IPS DF 6.9 (cell line): Measurements from ENCODE around the gene SELE.
"Not testable (repeated sequence)": the region's sequence is repeated elsewhere in the genome, so short reads cannot be mapped to it uniquely, and the experiment has no call there.

Experiments used
- DNase-seq: peaks from one replicate; pipeline ENCODE4 v3.0.0-alpha.2; 2013; ENCODE audit warnings: low read depth, low spot score
- H3K27ac ChIP-seq: one replicate; pipeline ENCODE4 v1.5.1; 2013; ENCODE audit warnings: low read length, control low read depth
- H3K27me3 ChIP-seq: 2 replicates; pipeline ENCODE4 v1.6.1; 2013; ENCODE audit warnings: mild to moderate bottlenecking, low read length; ENCODE audit not compliant: control insufficient read depth, insufficient read depth
- H3K36me3 ChIP-seq: 2 replicates; pipeline ENCODE4 v1.6.1; 2013; ENCODE audit warnings: low read length; ENCODE audit not compliant: control insufficient read depth, insufficient read depth
- H3K4me1 ChIP-seq: 2 replicates; pipeline ENCODE4 v1.6.1; 2013; ENCODE audit warnings: low read length; ENCODE audit not compliant: control insufficient read depth, insufficient read depth
- H3K4me3 ChIP-seq: 2 replicates; pipeline ENCODE4 v1.5.1; 2013; ENCODE audit warnings: mild to moderate bottlenecking, low read length
- H3K9me3 ChIP-seq: 2 replicates; pipeline ENCODE4 v1.6.1; 2013; ENCODE audit warnings: low read length, inconsistent platforms; ENCODE audit not compliant: control insufficient read depth, insufficient read depth
- WGBS: extraction: QIAGEN DNeasy Blood & Tissue Kit; methylation state at CpG from one replicate; pipeline ENCODE4 v1.1.7; 2013; ENCODE audit warnings: mixed read lengths, missing lambda C conversion rate; ENCODE audit not compliant: insufficient read length, insufficient coverage; 5-methylcytosine and 5-hydroxymethylcytosine counted together

Gene SELE

DNA sequence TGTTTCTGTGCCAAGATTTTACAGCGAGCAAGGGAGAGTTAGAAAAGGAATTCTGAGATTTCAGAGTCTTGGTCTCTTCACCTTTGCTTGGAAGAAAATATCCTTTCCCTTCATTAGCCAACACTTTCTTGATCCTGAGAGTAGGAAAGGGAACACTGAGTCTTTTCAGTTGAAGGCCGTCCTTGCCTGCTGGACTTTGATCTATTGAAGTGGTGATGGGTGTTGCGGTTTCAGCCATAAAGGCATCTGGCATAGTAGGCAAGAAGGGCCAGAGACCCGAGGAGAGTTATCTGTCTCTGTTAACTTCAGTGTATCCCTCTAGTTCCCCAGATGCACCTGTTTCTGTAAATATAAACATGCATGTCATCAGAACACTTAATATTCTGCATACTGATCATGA is 9.7 kb downstream of the SELE start:
- no peak overlapping the region for H3K27ac ChIP-seq
- H3K27me3 ChIP-seq: no peaks in the 10 kb centered on the region
- WGBS: no CpG with 5 or more reads among the region's 4 CpGs
- H3K9me3 ChIP-seq: no peaks in the 10 kb centered on the region
- no peak for DNase-seq
- no peak overlapping the region for H3K4me3 ChIP-seq
- H3K4me1 ChIP-seq: no peaks in the 10 kb centered on the region
- no peaks in the 10 kb centered on the region for H3K36me3 ChIP-seq

DNA sequence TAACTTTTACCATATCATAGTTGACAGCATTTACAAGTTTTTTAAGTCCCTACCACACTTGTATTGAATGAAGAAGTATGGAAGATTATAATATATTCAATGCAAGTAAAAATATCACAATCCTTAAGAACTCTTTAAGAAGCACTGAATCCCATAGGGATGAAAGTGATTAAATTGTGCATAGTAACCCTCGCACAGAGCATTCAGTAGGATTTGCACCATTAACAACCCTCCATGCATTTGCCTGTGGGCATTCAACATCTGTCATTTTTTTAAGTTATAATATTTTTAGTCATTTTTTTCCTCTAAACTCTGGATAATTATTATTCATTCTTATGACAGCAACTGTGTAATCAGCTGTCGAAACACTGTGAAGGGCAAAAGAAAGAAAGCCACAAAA is 10.1 kb downstream of the SELE start:
- Histone ChIP-seq H3K27me3 (no peaks in the 10 kb centered on the region), H3K4me1 (no peaks in the 10 kb centered on the region), H3K9me3 (no peaks in the 10 kb centered on the region), H3K4me3 (no peak overlapping the region), H3K27ac (no peak overlapping the region), H3K36me3 (no peaks in the 10 kb centered on the region)
- no peak for DNase-seq
- WGBS: no CpG with 5 or more reads among the region's 2 CpGs

DNA sequence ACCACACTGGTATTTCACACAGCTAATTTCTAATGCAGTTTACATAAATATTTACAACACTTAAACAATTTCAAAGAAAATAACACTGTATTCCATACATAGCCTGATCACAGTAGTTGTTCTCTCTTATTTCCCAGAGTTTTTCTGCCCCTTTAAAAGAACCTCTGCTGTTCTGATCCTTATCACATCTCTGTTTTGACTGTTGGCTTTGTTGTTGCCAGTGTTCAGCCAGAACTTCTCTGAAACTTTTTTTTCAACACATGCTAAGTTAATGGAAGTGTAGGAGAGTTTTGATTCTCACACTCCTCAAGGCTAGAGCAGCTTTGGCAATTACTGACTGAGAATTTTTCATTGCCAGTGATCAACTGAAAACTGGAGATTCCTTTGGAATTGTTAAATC is 11.1 kb downstream of the SELE start:
- DNase-seq: no peak
- no peaks in the 10 kb centered on the region for H3K36me3 ChIP-seq
- H3K4me3 ChIP-seq: no peak overlapping the region
- H3K27ac ChIP-seq: no peak overlapping the region
- no peaks in the 10 kb centered on the region for H3K27me3 ChIP-seq
- no peaks in the 10 kb centered on the region for H3K4me1 ChIP-seq
- no peaks in the 10 kb centered on the region for H3K9me3 ChIP-seq

DNA sequence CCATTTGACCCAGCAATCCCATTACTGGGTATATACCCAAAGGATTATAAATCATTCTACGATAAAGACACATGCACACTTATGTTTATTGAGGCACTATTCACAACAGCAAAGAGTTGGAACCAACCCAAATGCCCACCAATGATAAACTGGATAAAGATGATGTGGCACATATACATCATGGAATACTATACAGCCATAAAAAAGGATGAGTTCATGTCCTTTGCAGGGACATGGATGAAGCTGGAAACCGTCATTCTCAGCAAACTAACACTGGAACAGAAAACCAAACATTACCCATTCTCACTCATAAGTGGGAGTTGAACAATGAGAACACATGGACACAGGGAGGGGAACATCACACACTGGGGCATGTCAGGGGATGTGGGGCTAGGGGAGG is 18.8 kb downstream of the SELE start:
- not testable (repeated sequence) for H3K4me1 ChIP-seq, H3K36me3 ChIP-seq, H3K9me3 ChIP-seq, H3K4me3 ChIP-seq, H3K27ac ChIP-seq, DNase-seq, H3K27me3 ChIP-seq
- WGBS: no CpG with 5 or more reads among the region's 2 CpGs

DNA sequence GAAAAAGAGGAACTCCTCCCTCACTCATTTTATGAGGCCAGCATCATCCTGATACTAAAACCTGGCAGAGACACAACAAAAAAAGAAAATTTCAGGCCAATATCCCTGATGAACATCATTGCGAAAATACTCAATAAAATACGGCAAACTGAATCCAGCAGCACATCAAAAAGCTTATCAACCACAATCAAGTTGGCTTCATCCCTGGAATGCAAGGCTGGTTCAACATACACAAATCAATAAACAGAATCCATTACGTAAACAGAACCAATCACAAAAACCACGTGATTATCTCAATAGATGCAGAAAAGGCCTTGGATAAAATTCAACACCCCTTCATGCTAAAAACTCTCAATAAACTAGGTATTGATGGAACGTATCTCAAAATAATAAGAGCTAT is 20.8 kb downstream of the SELE start:
- H3K4me3 ChIP-seq, H3K27me3 ChIP-seq, H3K9me3 ChIP-seq, H3K4me1 ChIP-seq, H3K27ac ChIP-seq, H3K36me3 ChIP-seq, DNase-seq: not testable (repeated sequence)
- WGBS: no CpG with 5 or more reads among the region's 5 CpGs

DNA sequence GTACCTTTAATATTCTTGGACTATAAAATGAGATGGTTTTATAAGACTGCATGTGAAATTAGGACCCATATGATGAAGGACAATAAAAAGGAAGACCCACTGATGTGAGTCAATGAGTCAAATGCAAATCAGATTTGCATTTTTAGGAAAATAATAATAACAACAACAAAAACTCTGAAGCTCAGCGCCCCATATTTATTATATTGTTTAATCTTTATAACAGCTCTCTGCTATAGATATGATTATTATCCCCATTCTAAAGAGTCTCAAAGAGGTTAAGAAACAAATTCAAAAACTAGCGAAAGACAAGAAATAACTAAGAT is 21.6 kb downstream of the SELE start:
- no peak overlapping the region for H3K27ac ChIP-seq
- no CpG with 5 or more reads among the region's 2 CpGs for WGBS
- H3K36me3 ChIP-seq: no peaks in the 10 kb centered on the region
- H3K27me3 ChIP-seq: no peaks in the 10 kb centered on the region
- no peak for DNase-seq
- H3K9me3 ChIP-seq: no peaks in the 10 kb centered on the region
- H3K4me1 ChIP-seq: no peaks in the 10 kb centered on the region
- H3K4me3 ChIP-seq: no peak overlapping the region

DNA sequence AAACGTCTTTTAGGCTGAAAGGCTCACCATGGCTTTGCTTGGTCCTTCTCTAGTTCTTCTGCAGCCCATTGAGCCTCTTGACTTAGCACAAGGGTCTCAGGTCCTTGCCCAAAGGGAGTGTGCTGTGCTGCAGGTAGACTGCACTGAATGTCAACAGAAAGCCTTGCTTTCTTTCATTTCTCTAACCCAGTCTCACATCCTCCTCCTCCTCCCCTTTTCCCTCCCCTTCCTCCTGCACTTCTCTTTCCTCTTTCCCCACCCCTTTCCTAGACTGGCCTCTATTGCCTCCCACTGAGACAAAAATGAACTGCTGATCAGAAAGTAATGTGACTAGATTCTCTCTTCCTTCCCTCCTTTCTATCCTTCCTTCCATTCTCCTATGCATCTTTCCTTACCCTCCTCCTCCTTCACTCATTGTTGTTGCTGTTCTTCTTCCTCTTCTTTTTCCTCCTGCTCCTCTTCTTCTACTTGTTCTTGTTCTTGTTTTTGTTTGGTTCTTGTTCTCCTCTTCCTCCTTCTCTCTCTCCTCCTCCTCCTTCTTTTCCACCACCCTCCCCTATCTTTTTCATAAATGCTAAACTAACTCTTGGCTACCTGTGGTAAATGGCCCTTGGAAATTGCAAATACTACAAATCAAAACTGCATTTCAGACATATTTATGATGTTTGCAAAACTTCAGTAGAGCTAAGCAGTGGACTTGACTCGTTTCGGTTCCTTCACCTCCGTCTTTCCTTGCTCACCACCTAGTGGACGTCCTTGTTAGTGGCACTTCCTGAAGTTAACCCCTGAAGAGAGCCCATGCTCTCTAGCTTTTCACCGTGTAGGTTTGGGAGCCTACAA is 22.2 kb downstream of the SELE start, which contains the start of gene SELL:
Gene SELL (minus strand): TSS at position 152 of the 840 bp plus-strand sequence. CDS start 122 bp downstream, at position 30.
- peak; percentile 60 for DNase-seq
- H3K36me3 ChIP-seq: no peaks in the 10 kb centered on the region
- WGBS: no CpG with 5 or more reads among the region's 6 CpGs
- H3K27me3 ChIP-seq: no peaks in the 10 kb centered on the region
- no peaks in the 10 kb centered on the region for H3K4me1 ChIP-seq
- H3K9me3 ChIP-seq: no peaks in the 10 kb centered on the region
- no peak within 1 kb of the TSS for H3K4me3 ChIP-seq
- no peak within 1 kb of the TSS for H3K27ac ChIP-seq

DNA sequence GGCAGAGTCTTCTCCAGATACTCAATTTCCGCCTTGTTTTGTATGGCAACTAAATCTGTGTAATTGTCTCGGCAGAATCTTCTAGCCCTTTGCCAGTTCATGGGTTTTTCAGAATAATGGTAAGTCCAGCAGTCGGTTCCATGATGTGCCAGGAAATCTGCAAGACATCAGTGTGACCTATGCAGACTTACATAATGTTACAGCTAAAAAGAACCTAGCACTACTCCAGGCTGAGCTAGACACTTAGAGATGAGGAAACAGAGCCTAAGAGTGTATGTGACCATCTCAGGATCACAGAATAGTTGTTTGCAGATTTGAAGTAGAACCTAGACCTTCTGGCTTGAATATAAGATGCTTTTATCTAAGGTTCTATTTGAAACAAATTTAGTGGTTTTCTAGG is 25.2 kb downstream of the SELE start:
- H3K4me3 ChIP-seq: no peak overlapping the region

DNA sequence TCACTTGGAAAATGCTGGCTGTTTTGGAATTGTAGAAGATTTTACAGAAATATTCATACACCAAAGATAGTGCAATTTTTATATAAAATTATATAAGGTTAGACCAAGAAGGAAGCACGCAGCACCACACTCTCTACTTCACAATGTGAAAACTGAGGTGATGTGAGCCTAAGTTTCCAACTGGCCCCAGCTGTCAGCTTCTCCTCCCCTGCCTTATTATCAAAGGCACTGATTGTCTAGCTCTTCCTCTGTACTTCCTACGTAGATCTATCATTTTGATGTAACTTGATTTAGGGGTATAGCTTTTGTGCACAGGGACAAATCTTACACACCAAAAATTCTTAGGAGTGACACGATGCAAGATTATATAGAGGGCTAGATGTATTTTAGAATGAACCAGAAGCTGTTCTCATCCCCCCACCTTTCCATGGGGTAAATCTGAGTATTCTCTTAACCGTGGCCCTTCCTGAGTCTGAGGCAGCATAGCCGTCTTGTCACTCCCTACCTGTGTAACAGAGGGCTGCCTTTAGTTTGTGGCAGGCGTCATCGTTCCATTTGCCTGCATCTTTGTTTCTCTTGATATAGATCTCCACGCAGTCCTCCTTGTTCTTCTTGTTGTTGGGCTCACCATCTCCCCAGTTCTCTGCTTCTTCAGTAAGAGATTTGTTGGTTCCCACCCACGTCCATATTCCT is 25.8 kb downstream of the SELE start:
- no peaks in the 10 kb centered on the region for H3K36me3 ChIP-seq

More for the DNA sequence above, 25.2 kb downstream of the SELE start:
- no peak overlapping the region for H3K27ac ChIP-seq
- H3K27me3 ChIP-seq: no peaks in the 10 kb centered on the region
- no peak for DNase-seq
- H3K9me3 ChIP-seq: no peaks in the 10 kb centered on the region
- no peaks in the 10 kb centered on the region for H3K36me3 ChIP-seq
- H3K4me1 ChIP-seq: no peaks in the 10 kb centered on the region
- WGBS: no CpG with 5 or more reads among the region's 3 CpGs

DNA sequence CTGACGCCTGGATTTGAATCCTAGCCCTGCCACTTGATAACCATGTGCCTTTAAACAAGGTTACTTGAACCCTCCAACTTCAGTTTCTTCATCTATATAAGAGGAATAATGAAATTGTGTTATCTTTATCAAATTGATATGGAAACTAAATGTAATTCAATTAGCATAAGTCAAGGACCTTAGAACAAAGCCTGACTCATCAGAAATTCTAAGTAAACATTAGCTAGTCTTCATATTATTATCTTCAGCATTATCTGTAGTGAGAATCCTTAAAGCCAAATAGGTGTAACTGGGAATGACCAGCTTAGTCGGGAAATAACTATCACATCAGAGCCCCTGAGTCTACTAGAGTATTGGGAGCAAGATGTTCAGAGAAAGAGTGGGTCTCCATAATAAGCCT is 29.1 kb downstream of the SELE start:
- H3K27ac ChIP-seq: no peak overlapping the region
- WGBS: no CpG with 5 or more reads among the region's 2 CpGs
- no peaks in the 10 kb centered on the region for H3K4me1 ChIP-seq

More for the DNA sequence above, 25.8 kb downstream of the SELE start:
- Histone ChIP-seq H3K4me1 (no peaks in the 10 kb centered on the region), H3K27me3 (peaks cover 1% of the 10 kb centered on the region; the same call in 1 of the 2 replicates), H3K27ac (no peak overlapping the region), H3K9me3 (no peaks in the 10 kb centered on the region), H3K4me3 (no peak overlapping the region)
- DNase-seq: no peak
- no CpG with 5 or more reads among the region's 9 CpGs for whole genome bisulfite sequencing

More for the DNA sequence above, 29.1 kb downstream of the SELE start:
- Histone ChIP-seq H3K4me3 (no peak overlapping the region), H3K9me3 (no peaks in the 10 kb centered on the region), H3K27me3 (peaks cover 1% of the 10 kb centered on the region; the same call in 1 of the 2 replicates), H3K36me3 (no peaks in the 10 kb centered on the region)
- DNase-seq: no peak
